Esophagus muscularis mucosa (tissue), 4 donors: ENCODE data around the gene MBOAT1. TPM values are rescaled to one million over a fixed set of nuclear protein-coding genes. Genes with fewer than 3 reads are reported as not detected.

Experiments used
- DNase-seq: peaks from one replicate; pipeline ENCODE4 v3.0.0-alpha.2; 2017; ENCODE audit errors: extremely low spot score
- H3K27ac ChIP-seq, 4 donors: fragments of 200-600 bp; sonication (generic); replicated peaks in 1 of 4; 1 replicate in 3 of 4; 2 replicates in 1 of 4; pipeline ENCODE4 v1.5.1; 2016 to 2019; ENCODE audit warnings: mild to moderate bottlenecking in 1 of 4
- H3K27me3 ChIP-seq, 4 donors: fragments of 200-600 bp; sonication (generic); one replicate each; pipeline versions ENCODE4 v1.5.1 to v1.6.0; 2016 to 2019
- H3K36me3 ChIP-seq, 4 donors: fragments of 200-600 bp; sonication (generic); one replicate each; pipeline ENCODE4 v1.5.1; 2016 to 2019
- H3K4me1 ChIP-seq, 4 donors: fragments of 200-600 bp; sonication (generic); one replicate each; pipeline ENCODE4 v1.5.1; 2016 to 2019
- H3K4me3 ChIP-seq, 4 donors: fragments of 200-600 bp; sonication (generic); 1 replicate in 2 of 4; 2 replicates in 2 of 4; pipeline ENCODE4 v1.5.1; 2016 to 2019; ENCODE audit warnings: mild to moderate bottlenecking in 4 of 4, moderate library complexity in 1 of 4
- H3K9me3 ChIP-seq, 4 donors: fragments of 200-600 bp; sonication (generic); 1 replicate in 3 of 4; 2 replicates in 1 of 4; pipeline ENCODE4 v1.5.1; 2016 to 2019
- CTCF ChIP-seq, 3 experiments: fragments of 200-600 bp in 2 of 3; fragments of 450-650 bp in 1 of 3; sonication (generic) in 2 of 3; IDR thresholded peaks; one replicate each; pipeline ENCODE4 v1.5.1; 2017 to 2019; ENCODE audit warnings: antibody characterized with exemption in 3 of 3, mild to moderate bottlenecking in 2 of 3, moderate library complexity in 1 of 3
- EP300 ChIP-seq: sonication (generic); formaldehyde crosslinking; IDR thresholded peaks from one replicate; pipeline ENCODE4 v1.6.1; 2017; ENCODE audit warnings: antibody characterized with exemption
- POLR2A ChIP-seq: fragments of 450-650 bp; IDR thresholded peaks from one replicate; pipeline ENCODE4 v1.6.1; 2017; ENCODE audit warnings: antibody characterized with exemption, moderate library complexity, mild to moderate bottlenecking, low read depth
- POLR2AphosphoS5 ChIP-seq, 2 donors: sonication (generic); formaldehyde crosslinking; IDR thresholded peaks; one replicate each; pipeline ENCODE4 v1.6.1; 2017; ENCODE audit warnings: antibody characterized with exemption in 2 of 2
- WGBS: methylation state at CpG from one replicate; pipeline ENCODE4 v1.1.5; 2018; 5-methylcytosine and 5-hydroxymethylcytosine counted together
- intact Hi-C: fragments of 100-400 bp; cut with DNase I; formaldehyde crosslinking; loops from one replicate; pipeline ENCODE4 v1.15.1; 2023
- total RNA-seq, 4 donors: library from RNA; depleted of rRNA; stranded (reverse); fragments of >200 nt; gene quantifications; one replicate each; pipeline versions ENCODE4 v1.1.0 to v1.2.1, GENCODE V29; 2016

MBOAT1 gene
- total RNA-seq, 4 donors from 2014 or later = 4.3 to 5.6 (median 4.7) TPM

DNA sequence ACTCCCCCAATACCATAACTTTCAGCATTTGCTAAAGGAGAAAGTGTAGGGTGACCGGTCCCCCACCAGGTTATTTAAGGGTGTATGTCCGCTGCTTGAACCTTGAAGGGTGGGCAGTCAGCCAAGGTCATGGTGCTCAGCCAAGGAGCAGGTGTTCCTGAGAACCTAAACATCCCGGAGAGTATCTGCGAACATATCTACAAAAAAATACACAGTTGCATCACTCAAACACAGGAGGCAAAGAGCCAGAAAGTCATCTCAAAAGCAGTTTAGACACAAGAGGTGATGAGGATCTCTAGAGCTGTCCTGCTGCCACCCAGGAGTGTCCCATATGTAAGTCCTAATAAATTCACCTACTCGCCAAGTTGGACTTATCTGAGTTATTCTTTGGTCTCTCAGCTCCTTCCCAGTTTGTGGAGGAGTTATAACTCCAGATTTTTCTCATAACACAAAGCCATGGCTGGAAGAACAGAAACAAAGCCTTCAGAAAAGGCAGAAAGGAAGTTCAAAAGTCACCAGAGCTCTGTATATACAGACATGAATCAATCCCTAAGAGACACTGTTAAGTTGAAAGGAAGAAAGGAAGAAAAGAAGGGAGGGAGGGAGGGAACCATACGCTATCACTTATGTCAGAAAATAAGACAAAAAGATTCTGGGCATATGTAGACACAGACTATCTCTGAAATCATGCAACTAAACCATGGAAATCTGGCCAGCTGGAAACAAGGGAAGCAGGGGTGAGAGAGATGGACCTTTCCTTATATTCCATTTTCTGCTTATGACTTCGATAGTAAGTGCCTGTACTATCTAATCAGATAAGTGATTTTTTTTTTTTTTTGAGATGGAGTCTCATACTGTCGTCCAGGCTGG, 11.3 kb downstream of the MBOAT1 start:
- Histone ChIP-seq H3K27me3 (no peaks in the 10 kb centered on the region), H3K9me3 (no peaks in the 10 kb centered on the region), H3K36me3 (no peaks in the 10 kb centered on the region), H3K4me1 (peaks cover 32 to 59% (median 49%) of the 10 kb centered on the region in 4 donors), H3K4me3 (no peak overlapping the region), H3K27ac (peak overlapping the region in 1 of 4 donors; percentile 10)
- no peak for TF ChIP-seq CTCF (IDR thresholded peaks at IDR 0.05)
- no peak for TF ChIP-seq POLR2A
- no peak for TF ChIP-seq EP300
- TF ChIP-seq POLR2AphosphoS5 (IDR thresholded peaks at IDR 0.05) = no peak
- intact Hi-C loops = no loop called here
- no peak for DNase-seq
- 63% methylated on average over 8 of the region's 8 CpGs for WGBS

GRCh38 chr6:20198775-20199174, 13.5 kb downstream of the MBOAT1 start:
- no peak overlapping the region for H3K27ac ChIP-seq
- intact Hi-C loops = no loop called here
- peaks cover 22 to 41% (median 33%) of the 10 kb centered on the region in 4 donors for H3K4me1 ChIP-seq
- DNase-seq = no peak
- H3K27me3 ChIP-seq = no peaks in the 10 kb centered on the region
- H3K36me3 ChIP-seq = no peaks in the 10 kb centered on the region
- no peaks in the 10 kb centered on the region for H3K9me3 ChIP-seq
- TF ChIP-seq EP300 (no peak), POLR2A (no peak), CTCF (IDR thresholded peaks at IDR 0.05) (no peak), POLR2AphosphoS5 (IDR thresholded peaks at IDR 0.05) (no peak)
- H3K4me3 ChIP-seq = no peak overlapping the region
- WGBS = 63% methylated on average over 6 of the region's 6 CpGs

GRCh38 chr6:20198156-20198774, 14.0 kb downstream of the MBOAT1 start:
- Histone ChIP-seq H3K36me3 (no peaks in the 10 kb centered on the region), H3K4me1 (peaks cover 21 to 36% (median 28%) of the 10 kb centered on the region in 4 donors), H3K4me3 (no peak overlapping the region), H3K27me3 (no peaks in the 10 kb centered on the region), H3K27ac (no peak overlapping the region), H3K9me3 (no peaks in the 10 kb centered on the region)
- TF ChIP-seq EP300 = no peak
- no peak for TF ChIP-seq CTCF (IDR thresholded peaks at IDR 0.05)
- no peak for TF ChIP-seq POLR2AphosphoS5 (IDR thresholded peaks at IDR 0.05)
- TF ChIP-seq POLR2A = no peak
- intact Hi-C loops = no loop called here
- 91% methylated on average over 6 of the region's 6 CpGs for WGBS
- DNase-seq = no peak

- DNase-seq = no peak
- intact Hi-C loops = no loop called here
- TF ChIP-seq EP300 (no peak), POLR2AphosphoS5 (IDR thresholded peaks at IDR 0.05) (no peak), CTCF (IDR thresholded peaks at IDR 0.05) (no peak), POLR2A (no peak)
- Histone ChIP-seq H3K27ac (no peak overlapping the region), H3K9me3 (no peaks in the 10 kb centered on the region), H3K4me3 (no peak overlapping the region), H3K27me3 (no peaks in the 10 kb centered on the region), H3K4me1 (peaks cover 20 to 26% (median 21%) of the 10 kb centered on the region in 4 donors), H3K36me3 (no peaks in the 10 kb centered on the region)
- WGBS = 73% methylated on average over 3 of the region's 3 CpGs
Measured at GRCh38 chr6:20197251-20197650, 15.0 kb downstream of the MBOAT1 start.
